GM12872 (cell line): ENCODE measurements around the gene MRC1.

Experiments
- TF ChIP-seq, protein P1 (sequence below): IDR thresholded peaks from 3 replicates; pipeline ENCODE4 v1.5.1; 2011; ENCODE audit warnings: low read depth, mild to moderate bottlenecking, low read length, moderate library complexity; ENCODE audit not compliant: insufficient read depth

The MRC1 gene

DNA sequence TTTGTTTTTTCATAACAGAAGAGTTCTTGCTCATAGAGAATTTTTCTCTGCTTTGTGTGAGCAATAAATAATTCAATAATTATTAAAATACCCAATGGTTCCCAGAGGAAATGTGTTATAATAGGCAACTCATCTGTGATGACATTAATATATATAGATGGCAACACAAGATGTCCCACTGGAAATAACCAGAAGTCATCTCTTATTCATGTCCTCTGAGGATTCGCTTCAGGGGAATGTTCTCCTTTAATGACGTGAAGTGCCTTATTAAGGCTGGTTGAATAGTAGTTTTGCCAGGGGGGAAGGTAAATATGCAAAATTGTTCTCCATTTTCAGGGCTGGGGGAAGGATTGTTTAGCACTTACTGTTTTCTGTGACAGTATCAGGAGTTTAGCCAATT lies 145.7 kb downstream of the MRC1 start:
- TF ChIP-seq, protein P1, sequence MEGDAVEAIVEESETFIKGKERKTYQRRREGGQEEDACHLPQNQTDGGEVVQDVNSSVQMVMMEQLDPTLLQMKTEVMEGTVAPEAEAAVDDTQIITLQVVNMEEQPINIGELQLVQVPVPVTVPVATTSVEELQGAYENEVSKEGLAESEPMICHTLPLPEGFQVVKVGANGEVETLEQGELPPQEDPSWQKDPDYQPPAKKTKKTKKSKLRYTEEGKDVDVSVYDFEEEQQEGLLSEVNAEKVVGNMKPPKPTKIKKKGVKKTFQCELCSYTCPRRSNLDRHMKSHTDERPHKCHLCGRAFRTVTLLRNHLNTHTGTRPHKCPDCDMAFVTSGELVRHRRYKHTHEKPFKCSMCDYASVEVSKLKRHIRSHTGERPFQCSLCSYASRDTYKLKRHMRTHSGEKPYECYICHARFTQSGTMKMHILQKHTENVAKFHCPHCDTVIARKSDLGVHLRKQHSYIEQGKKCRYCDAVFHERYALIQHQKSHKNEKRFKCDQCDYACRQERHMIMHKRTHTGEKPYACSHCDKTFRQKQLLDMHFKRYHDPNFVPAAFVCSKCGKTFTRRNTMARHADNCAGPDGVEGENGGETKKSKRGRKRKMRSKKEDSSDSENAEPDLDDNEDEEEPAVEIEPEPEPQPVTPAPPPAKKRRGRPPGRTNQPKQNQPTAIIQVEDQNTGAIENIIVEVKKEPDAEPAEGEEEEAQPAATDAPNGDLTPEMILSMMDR = no peak

DNA sequence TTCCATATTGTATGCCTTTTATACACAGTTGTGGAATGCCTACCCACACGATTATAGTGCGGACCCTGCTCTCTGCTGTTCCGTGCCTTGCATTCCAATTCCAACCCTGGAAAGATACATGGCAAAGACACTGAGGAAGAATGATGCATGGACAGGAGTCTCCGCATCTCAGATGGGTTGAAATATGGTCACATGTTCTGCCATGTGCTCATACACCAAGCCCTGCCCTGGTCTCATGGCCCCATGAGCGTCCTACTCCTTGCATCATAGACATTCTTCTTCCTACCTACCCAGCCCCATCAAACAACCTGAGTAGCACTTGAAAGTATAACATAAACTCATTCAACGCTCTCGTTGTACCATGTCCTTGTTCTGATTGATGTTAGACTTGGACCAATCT lies 148.9 kb downstream of the MRC1 start:
- TF ChIP-seq, protein P1 = no peak

DNA sequence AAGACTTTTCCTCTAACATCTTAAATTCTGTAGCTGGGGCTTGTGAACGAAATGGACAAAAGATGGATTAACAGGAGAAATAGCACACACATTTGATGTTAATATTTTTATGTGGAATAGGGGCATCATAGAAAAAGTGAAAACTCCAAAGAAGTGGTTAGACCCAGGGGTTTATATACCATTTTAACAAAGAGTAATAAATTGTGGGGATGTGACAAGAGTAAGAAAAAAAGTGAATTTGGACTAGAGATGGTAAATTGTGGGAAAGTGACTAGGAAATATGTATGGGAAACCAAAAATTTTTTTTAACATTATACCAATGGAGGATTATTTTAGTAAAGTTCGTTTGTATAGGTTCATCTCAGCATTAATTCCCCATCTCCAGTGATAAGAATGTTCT lies 150.7 kb downstream of the MRC1 start:
- TF ChIP-seq, protein P1 = no peak
